ENCODE data around the gene SMIM44. TPM values are rescaled to one million over a fixed set of nuclear protein-coding genes. Genes with fewer than 3 reads are reported as not detected.

The SMIM44 gene
- total RNA-seq, 1 donor from 2014 or later = not detected

DNA sequence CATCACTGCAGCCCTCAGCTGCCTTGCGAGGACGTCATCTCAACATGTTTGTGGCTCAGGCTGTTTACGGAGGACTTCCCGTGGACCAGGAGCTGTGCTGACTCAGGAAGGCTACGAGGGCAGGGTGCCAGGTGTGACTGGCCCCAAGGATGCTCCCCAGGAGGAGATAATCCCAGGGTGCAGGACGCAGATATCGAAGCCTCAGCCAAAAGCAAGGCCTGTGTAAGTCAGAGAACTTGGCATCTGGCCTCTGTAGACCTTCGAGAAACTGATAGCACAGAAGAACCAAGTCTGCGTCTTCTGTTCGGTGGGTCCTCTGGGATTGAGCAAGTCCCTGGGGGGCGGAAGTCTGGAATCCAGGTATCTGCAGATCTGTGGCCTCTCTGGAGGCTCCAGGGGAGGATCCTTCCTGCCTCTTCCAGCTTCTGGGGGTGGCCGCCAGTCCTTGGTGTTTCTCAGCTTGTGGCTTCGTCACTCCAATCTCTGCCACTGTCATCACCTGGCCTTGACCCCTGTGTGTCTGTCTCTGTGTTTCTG lies 19.9 kb upstream of the SMIM44 start:
- intact Hi-C loops (cut with micrococcal nuclease) = loop anchor here (10.0 kb wide), 6 partner anchors 318 to 1292 kb away; partner anchors contain the start of genes EEF2, FEM1A, NCLN and SGTA

DNA sequence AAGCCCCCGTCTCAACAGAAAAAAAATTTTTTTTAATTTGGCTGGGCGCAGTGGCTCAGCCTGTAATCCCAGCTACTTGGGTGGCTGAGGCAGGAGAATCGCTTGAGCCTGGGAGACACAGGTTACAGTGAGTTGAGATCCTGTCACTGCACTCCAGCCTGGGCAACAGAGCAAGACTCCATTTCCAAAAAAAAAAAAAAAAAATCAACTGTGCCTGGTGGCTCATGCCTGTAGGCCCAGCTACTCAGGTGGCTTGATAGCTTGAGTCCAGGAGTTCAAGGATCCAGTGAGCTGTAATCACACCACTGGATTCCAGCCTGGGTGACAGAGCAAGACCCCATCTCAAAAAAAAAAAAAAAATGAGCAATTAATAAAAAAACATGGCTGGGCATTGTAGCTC lies 18.5 kb upstream of the SMIM44 start:
- intact Hi-C loops (cut with micrococcal nuclease) = loop anchor here (10.0 kb wide), 6 partner anchors 317 to 1293 kb away; partner anchors contain the start of genes EEF2, FEM1A, NCLN and SGTA

DNA sequence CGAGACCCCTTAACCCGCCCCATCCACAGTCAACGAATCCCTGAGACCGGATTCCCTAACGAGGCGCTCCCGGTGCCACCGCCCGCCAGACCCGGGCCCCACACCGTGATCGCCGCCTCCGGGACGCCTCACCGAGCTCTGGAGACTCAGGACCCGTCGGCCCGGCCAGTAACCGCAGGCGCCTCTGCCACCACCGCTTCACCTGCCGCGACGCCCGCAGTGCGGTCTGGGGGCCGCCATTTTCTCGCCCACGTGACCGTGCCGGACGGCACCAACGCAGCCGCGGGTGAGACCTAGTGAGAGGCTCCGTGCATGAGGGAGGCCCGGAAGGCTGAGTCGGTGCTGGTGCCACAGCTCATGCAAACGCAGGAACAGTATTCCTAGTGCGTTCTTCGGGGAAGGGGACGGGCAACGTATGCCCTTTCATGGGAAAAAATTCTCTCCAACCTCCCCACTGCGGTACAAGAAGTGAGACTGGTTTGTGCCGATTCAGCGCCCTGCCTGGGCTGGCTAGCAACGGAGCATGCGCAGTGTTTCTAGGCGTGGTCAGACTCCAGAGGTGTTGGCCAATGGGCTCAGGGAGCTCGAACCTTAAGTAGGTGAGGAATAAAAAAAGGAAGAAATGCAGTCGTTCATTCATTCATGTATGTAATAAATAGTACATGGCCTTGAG lies 17.3 kb upstream of the SMIM44 start, which contains the start of gene DOHH:
Gene DOHH (minus strand): TSS at position 246 of the 673 bp plus-strand sequence. CDS start 3,860 bp downstream, outside the sequence.
- intact Hi-C loops (cut with micrococcal nuclease) = loop anchor here (1.0 to 10.0 kb wide), 7 partner anchors 65 to 1294 kb away; partner anchors contain the start of genes EEF2, FEM1A, NCLN and SGTA

DNA sequence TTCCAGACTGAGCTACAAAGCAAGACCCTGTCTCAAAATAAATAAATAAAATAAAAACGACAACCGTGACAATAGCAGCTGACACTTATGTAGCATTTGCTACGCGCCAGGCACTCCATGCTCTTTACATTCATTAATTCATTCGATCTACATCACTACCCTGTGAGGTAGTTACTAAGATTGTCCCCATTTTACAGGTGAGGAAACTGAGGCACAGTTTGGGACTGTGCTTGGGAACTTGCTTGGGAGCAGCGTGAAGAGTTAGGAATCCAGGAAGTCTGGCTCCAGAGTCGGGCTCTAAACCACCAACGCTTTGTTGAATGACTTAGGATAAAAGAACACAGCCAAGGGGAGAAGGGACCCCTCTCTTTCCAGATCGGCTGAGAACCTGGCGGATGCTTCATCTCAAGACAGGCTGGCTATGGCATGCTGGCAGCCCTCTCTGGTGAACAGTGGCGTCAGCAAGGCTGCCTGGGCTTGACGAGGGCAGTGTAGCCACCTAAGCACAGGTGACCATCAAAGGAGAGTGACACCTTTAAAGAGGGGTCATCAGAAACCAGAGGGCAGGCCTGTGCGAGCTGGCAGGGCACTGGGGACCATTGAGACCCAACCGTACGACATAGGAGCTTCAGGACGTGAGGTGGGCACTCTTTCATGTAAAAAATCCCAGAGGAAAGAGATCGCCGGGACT lies 16.6 kb upstream of the SMIM44 start:
- intact Hi-C loops (cut with micrococcal nuclease) = loop anchor here (1.0 to 10.0 kb wide), 7 partner anchors 65 to 1295 kb away; partner anchors contain the start of genes EEF2, FEM1A, NCLN and SGTA

DNA sequence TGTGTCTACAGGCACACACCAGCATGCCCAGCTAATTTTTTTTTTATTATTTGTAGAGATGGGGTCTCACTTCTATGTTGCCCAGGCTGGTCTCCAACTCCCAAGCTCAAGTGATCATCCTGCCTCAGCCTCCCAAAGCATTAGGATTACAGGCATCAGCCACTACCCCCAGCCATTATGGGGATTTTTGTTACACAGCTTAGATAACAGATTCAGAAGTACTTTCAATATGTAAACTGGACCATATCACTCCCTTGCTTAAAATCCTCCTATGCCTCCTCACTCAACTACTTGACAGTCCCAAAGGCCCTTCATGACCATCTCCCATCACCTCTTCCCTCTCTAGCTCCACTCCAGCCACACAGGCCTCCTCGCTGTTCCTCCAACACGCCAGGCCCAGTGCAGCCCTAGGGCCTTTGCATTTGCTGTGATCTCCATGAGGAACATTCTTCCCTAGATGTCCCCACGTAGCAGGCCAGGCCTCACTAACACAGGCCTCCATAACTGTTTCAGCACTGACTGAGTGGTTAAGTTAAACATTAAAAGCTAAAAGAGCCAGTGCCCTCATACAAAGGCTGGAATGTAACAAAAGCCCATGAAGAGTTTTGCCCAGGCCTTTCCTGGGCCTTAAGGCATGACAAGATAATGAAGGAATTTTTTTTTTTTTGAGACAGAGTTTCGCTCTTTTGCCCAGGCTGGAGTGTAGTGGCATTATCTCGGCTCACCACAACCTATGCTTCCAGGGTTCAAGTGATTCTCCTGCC lies 14.7 kb upstream of the SMIM44 start:
- intact Hi-C loops (cut with micrococcal nuclease) = no loop called here

DNA sequence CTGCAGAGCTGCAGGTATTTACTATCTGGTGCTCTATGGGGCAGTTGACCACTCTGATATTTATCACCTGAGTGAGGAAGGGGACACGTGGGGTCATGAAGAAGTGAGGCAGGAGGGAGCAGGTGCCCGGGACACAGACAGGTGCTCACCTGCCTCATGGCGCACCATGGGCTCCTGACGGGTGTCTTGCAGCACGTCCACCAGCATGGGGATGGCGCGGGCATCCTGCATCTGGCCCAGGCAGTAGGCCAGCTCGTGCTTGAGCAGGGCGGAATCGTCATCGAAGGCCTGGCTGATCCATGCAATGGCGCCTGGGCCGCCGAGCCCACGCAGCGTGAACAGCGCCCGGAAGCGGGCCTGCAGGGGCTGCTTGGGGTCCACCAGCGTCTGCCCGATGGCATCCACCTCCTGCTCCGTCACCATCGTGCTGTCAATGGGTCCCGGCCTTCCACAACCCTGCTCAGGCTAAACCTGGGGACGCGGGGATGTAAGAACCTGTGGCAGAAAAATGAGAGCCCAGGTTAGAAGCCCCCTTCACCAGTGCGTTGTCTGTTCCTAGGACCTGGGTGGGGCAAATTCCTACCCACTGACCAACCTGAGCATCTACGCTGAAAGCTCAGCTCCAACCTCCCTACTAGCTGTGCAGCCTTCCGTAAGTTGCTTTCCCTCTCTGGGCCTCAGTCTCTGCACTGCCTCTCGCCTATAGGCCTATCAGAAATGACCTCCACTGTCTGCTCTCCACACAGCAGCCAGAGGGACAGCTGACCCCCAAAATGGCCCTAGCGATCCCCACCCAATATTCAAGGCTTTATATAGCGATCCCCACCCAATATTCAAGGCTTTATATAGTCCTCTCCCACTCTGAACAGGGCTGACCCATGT lies 13.4 kb upstream of the SMIM44 start:
- intact Hi-C loops (cut with micrococcal nuclease) = no loop called here

DNA sequence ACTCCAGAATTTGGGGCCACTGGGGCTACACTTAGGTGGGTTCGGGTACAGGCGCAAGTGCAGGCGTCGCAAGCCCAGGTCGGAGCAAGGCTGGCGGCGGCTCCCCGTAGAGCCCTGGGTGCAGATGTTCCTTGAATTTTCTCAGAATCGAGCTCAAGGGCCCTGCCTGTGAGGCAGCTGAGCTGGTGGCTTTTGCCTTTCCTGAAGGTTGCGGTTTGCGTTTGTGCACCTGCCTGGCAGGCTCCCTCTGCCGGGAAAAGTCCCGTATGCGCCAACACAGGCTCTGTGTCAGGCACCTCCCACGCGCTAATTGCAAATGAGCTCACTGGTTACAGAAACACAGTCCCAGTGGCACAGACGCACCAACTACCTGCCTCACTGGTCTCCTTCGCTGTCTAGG lies 11.3 kb upstream of the SMIM44 start:
- intact Hi-C loops (cut with micrococcal nuclease) = loop anchor here (1.0 kb wide), 1 partner anchor 15 kb away; no protein-coding TSS in a partner anchor

DNA sequence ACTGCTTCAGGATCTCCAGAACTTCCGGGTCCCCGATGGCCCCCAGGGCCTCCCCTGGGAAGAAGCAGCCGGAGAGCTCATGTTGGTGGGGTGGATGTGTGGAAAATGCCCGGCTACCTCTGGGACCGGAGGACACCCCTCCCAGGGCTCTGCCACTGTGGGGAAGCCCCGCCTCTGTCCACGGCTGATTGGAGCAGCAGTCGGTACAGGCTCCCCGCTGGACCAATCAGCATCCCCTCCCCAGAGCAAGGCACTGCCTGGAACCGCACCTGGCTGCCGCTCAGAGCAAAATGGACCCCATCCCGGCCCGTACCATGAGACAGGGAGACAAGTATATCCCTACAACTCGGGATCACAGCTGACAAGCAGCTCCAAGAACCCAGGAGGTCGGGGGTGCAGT lies 10.8 kb upstream of the SMIM44 start:
- intact Hi-C loops (cut with micrococcal nuclease) = loop anchor here (1.0 kb wide), 1 partner anchor 15 kb away; no protein-coding TSS in a partner anchor

DNA sequence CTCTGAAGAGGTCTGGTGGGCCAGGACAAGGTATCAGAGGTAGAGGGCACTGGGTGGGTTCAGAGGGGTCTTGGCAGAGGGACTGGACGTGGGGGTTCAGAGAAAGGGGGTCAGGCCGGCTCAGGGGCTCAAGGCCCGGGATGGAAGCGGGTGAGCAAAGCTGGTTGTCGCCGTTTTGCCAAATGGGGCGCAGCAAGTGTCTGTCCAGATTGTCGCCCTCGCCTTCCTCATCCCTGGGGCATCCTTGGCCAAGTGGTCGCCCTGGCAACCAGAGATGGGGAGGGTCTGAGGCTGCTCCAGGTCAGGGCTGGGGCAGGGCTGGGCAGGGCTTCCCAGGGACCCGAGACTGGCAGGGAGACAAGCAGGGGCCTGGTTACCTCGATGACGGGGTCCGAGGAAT lies 10.4 kb upstream of the SMIM44 start:
- intact Hi-C loops (cut with micrococcal nuclease) = loop anchor here (1.0 kb wide), 1 partner anchor 14 kb away; no protein-coding TSS in a partner anchor

DNA sequence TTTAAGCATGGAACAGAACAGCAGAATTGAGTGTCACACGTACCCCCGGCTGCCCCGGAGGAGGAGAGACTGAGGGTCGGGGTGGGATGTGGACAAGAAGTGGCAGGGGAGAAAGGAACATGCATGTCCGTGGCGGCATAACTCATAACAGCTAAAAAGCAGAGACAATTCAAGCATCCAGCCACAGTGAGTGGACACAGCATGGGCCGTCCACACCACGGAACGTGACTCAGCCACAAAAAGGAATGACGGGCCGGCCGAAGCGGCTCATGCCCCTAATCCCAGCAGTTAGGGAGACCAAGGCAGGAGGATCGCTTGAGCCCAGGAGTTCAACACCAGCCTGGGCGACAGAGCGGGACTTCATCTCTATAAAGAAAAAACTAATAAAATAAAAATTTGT lies 9.7 kb upstream of the SMIM44 start:
- intact Hi-C loops (cut with micrococcal nuclease) = no loop called here

DNA sequence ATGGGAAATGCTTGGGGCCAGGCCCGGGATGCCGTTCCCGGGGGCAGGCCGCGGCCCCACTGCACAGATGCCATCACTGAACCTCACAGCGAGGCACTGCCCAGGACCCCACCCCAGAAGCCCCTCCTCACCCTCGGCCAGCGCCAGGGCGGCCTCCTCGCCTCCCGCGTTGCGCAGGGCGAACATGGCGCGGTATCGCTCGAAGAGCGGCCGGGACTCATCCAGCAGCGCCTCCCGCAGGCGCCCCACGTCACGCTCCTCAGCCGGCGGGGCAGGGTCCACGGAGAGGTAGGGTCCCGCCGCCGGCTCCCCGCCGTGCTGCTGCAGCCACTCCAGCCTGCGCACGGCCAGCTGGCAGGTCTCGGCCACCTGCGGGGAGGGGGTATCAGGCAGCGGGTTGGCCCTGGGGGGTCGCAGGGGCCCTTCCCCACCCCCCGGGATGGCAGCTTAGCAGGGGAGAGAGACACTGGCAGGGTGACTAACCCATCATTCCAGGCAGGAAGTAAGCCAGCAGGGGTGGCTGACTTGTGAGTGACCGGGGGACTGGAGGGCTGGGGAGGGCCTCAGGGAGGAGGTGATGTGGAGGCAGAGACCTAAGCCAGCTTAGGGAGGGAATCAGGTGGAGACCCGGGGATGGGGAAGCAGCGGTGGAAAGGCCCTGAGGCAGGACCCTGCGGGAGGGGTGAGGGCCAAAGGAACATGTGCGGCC lies 9.0 kb upstream of the SMIM44 start:
- intact Hi-C loops (cut with micrococcal nuclease) = no loop called here

DNA sequence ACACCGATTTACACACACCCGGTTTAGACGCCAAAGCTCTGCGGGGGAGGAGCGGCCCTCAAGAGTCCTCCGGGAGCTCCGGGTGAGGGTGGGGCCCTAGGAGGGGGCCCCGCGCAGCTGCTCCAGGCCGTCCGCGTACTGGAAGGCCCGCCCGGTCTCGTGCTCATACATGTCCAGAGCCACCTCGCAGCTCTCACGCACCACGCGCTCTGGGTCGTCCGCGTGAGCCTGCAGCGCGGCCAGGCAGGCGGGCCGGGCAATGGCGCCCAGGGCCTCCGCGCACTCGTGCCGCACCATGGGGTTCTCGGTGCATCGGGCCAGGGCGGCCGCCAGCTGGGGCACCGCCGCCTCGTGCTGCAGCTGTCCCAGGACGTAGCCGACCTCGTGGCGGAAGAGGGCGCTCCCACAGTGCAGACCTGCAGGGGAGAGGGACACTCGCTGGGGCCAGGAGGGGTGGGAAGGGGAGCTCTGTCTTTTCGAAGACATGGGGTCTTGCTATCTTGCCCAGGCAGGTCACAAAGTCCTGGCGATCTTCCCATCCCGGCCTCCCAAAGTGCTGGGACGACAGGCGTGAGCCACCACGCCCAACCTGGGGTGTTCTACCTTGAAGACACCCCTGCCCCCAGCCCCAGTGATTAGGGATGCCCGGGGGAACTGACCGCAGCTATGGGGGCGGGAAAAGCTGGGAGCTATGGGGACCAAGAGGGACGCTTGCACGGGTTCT lies 8.3 kb upstream of the SMIM44 start:
- intact Hi-C loops (cut with micrococcal nuclease) = no loop called here

DNA sequence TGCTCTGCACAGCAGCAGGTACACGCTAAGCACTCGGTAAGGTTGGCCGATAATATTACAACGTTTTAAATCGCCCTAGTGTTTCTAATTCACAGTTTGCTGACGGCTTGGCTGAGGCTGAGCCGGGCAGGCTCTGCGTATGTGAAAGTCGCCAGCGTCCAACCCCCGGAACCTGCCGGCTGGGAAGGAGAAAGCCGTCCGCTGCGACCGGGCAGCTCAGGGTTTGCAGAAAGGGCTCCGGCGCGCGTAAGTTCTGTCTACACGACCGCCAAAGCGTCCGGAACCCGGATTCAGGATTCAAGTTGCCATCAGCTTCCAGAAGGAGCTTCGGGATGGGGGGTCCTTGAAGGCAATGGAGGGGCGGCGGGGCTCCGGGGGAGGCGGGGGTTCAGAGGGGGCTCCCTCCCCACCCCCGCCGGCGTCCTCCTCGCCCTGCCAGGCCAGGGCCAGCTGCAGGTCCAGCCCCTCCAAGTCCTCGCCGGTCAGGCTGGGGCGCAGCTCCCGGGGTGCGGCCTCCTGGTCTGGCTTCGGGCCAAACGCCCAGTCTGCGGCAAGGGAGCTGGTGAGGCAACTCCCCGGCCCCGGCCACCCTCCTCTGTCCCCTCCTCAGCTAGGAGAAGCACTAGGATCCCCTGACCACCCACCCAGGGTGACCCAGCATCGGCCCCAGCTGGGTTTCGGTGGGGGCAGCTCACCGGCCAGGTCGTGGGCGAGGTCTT lies 575 bp downstream of the SMIM44 start:
- intact Hi-C loops (cut with micrococcal nuclease) = loop anchor here (10.0 kb wide), 1 partner anchor 838 kb away; no protein-coding TSS in a partner anchor

DNA sequence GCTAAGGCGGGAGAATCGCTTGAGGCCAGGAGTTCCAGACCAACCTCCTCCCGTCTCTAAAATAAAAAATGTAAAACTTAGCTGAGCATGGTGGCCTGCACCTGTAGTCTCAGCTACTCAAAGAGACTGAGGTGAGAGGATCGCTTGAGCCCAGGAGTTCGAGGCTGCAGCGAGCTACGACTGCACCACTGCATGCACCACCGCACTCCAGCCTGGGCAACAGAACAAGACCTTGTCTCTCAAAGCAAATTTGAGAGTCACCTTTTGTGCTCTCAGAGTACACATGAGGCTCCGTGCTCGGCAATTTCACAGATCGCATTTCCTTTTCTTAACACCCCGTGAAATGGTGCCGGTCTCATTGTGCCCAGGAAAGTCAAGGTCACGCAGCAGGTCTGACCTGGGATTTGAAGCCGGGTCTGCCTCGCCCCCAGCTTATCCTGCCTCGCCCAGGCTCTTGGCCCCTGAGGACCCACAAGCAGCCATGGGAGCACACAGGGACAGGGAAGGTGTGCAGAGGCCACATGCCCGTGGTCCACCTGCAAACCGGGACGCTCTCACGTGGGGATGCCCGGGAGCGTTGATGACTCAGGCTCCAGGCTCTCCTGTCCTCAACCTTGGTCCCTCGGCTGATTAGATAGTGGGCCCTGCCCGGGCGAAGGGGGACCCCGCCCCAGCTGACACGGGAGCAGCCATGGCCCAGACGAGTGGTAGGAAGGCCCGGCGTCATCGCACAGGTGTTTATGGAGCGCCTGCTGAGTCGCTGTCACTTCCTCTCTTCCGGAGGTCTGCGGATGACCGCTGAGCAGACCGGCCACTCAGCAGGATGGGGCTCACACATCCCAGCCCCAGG lies 1.8 kb downstream of the SMIM44 start:
- intact Hi-C loops (cut with micrococcal nuclease) = loop anchor here (10.0 kb wide), 1 partner anchor 837 kb away; no protein-coding TSS in a partner anchor

DNA sequence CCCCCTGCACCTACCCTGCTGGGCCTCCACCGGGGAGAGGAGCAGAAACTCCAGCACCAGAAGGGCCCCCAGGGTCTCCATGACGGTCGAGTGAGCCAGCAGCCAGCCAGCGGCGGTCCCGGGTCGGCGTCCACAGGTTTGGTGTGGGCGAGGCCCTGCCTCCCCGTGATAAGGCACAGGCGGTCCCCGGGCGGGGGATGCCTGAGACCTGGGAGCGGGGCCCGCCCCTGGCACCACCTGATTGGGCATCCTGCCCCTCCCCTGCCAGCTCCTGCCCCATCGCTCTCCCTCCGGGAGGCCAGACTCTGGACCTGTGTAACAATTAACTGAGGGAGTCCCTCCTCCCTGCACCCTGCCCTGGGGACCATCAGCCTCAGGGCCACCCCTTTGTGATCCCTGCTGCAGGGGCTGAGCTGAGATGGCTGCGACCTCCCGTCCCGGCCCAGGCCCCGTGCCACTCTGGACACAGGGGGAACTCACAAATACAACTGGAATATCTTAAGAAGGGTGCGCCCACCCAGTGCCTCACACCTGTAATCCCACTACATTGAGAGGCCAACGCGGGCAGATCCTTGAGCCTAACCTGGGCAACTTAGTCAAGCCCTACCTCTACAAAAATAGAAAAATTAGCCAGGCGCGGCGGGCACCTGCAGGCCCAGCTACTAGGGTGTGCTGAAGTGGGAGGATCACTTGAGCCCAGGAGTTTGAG lies 2.7 kb downstream of the SMIM44 start, which contains the start of gene SMIM24:
Gene SMIM24 (minus strand): TSS at position 143 of the 709 bp plus-strand sequence. CDS start 62 bp downstream, at position 81.
- intact Hi-C loops (cut with micrococcal nuclease) = loop anchor here (10.0 kb wide), 1 partner anchor 836 kb away; no protein-coding TSS in a partner anchor

DNA sequence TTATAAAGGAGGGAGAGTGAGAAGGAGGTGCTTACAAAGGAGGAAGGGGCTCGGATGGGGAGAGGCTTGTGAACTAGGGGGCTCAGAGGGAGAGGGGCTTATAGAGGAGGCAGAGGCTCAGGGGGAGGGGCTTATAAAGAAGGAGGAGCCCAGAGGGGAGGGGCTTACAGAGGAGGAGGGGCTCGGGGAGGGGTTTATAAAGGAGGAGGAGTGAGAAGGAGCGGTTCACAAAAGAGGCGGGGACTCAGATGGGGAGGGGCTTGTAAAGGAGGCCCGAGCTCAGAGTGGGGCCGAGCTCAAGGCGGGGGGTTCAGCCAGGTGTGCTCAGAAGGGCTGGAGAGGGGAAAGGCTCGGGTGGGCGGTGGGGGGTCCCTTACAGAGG lies 3.4 kb downstream of the SMIM44 start:
- intact Hi-C loops (cut with micrococcal nuclease) = loop anchor here (1.0 to 10.0 kb wide), 9 partner anchors 14 to 835 kb away; partner anchors contain the start of genes FZR1 and HMG20B
